NCI-H69 (cell line): ENCODE results near the gene GALP.

Source experiments
- DNase-seq: peaks from one replicate; lab custom pipeline; 2025; lab: John Stamatoyannopoulos, UW

The GALP gene

GRCh38 chr19:56175861-56176307 lies at the start of gene GALP:
Gene GALP (plus strand): TSS chr19:56176008. CDS start chr19:56177109, 1,101 bp downstream.
- DNase-seq: peak; percentile 9

- DNase-seq: no peak
Measured at GRCh38 chr19:56126983-56127780, 48.6 kb upstream of the GALP start.

- DNase-seq: no peak
Measured at GRCh38 chr19:56130006-56130405, 45.8 kb upstream of the GALP start.

- DNase-seq: no peak
Measured at GRCh38 chr19:56131651-56132050, 44.2 kb upstream of the GALP start.

GRCh38 chr19:56132316-56132822 lies 43.4 kb upstream of the GALP start:
- DNase-seq: no peak

GRCh38 chr19:56133858-56134653 lies 41.8 kb upstream of the GALP start:
- peak; percentile 88 for DNase-seq

- peak; percentile 75 for DNase-seq
Measured at GRCh38 chr19:56134654-56134921, 41.2 kb upstream of the GALP start.

GRCh38 chr19:56136362-56136761 lies 39.4 kb upstream of the GALP start:
- DNase-seq: no peak

- peak; percentile 14 for DNase-seq
Measured at GRCh38 chr19:56137405-56137804, 38.4 kb upstream of the GALP start.

- no peak for DNase-seq
Measured at GRCh38 chr19:56138069-56138468, 37.7 kb upstream of the GALP start.

- no peak for DNase-seq
Measured at GRCh38 chr19:56139847-56140582, 35.8 kb upstream of the GALP start.

- DNase-seq: peak; percentile 100
Measured at GRCh38 chr19:56140583-56141416, 35.0 kb upstream of the GALP start, which contains the start of gene ZNF444. Gene ZNF444 (plus strand): TSS chr19:56141287. CDS start chr19:56146912, 5,625 bp downstream.

GRCh38 chr19:56141417-56141993 lies 34.3 kb upstream of the GALP start:
- peak; percentile 59 for DNase-seq

- peak; percentile 75 for DNase-seq
Measured at GRCh38 chr19:56142087-56142787, 33.6 kb upstream of the GALP start.

- no peak for DNase-seq
Measured at GRCh38 chr19:56142897-56143434, 32.8 kb upstream of the GALP start.

GRCh38 chr19:56144376-56144775 lies 31.4 kb upstream of the GALP start:
- DNase-seq: no peak

- no peak for DNase-seq
Measured at GRCh38 chr19:56144831-56145230, 31.0 kb upstream of the GALP start.

GRCh38 chr19:56145698-56146097 lies 30.1 kb upstream of the GALP start:
- no peak for DNase-seq

GRCh38 chr19:56146904-56147303 lies 28.9 kb upstream of the GALP start:
- DNase-seq: no peak

- DNase-seq: no peak
Measured at GRCh38 chr19:56147307-56147706, 28.5 kb upstream of the GALP start.
